Measurements from ENCODE around the gene OTX2.

OTX2 gene

DNA sequence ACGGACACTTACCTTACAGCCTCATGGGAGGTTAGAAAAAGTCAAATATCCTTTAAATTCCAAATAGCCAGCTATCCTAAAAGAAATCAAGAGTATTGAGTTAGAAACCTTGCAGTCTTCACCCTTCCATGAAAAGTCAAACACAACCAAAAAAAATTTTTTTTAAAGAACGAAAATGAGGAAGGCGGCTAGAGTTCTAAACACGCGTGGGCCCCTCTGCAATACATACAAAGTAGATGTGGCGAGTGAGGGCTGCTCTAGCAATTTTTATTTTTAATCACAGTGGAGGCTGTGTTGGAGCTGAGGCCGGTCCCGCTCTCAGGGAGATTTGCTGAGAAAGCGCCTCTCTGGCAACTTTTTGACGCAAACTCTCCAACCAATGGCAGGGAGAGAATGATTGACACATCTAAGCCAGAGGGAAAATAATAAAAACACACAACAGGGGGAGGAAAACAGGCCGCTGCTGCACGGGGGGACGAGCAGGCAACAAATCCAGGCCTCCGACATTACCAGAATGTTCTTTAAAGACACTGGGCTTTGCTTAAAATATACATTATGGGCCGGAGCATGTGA, at the start of gene OTX2:
TSS of gene OTX2 (minus strand) at position 333 of the 573 bp plus-strand sequence. CDS start 5,023 bp downstream, outside the sequence.
- DNase-seq (ENCODE audit: low read depth in 2 of 2, low spot score in 1 of 2): no peak

DNA sequence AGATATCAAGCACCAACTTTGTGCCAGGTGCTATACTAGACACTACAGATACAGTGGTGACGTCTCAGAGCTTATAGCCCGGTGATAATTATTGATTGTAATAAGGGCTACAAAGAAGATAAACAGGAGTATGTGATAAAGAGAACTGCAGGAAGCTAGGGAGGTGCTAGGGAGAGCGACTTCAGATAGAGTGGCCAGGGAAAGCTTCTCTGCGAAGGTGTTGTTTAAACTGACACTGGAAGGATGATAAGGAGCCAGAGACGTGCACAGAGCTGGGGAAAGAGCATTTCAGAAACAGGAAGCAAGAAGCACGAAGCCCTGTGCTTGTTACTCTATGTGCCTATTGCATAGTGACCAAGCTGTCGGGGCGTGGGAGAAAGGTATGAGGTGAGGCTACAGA, 48.1 kb upstream of the OTX2 start:
- DNase-seq (ENCODE audit: low read depth in 2 of 2, low spot score in 1 of 2): no peak

DNA sequence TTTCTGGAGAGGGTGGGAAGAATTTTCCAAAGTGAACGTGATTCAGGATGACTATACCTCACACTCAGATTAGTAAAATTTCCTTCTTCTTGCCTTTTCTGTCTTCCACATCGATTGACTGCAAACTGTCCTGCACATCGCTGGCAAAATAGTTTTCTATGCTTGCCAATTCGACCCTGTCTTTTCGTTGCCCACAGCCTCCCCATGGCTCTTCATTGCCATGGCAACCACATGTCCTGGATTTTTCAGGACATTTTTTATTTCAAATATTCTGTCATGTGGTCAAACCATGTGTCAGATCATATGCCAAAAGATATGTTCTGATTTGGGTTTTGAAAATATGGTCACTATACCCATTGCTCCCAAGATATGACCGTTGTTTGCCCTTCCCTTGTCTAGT, 46.9 kb upstream of the OTX2 start:
- no peak for DNase-seq (ENCODE audit: low read depth in 2 of 2, low spot score in 1 of 2)

DNA sequence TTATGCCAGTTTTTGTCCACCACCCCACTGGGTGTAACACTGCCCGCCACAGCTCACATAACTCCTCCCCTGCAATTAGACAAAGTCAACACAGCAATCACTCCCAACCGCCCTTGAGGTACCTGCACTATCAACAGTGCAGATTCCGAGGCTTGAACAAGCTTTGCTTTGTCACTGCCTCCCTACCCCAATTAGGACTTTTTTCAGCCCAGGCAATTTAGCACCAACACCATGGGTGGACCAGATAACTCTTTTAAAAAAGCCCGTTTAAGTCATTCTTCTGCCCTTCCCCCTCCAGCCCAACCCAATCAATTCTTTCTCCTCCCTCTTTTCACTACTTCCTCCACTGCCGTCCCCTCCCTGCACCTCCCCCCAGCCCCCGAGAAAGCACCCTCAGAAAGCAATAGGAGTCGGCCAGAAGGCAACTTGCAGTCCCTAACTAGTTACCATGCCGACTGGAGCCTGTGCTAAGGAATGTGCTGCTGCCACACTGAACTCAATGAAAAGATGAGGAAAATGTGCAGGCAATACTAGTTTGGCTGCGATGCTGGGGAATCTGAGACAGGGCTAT, 45.7 kb upstream of the OTX2 start:
- DNase-seq (ENCODE audit: low read depth in 2 of 2, low spot score in 1 of 2): no peak

DNA sequence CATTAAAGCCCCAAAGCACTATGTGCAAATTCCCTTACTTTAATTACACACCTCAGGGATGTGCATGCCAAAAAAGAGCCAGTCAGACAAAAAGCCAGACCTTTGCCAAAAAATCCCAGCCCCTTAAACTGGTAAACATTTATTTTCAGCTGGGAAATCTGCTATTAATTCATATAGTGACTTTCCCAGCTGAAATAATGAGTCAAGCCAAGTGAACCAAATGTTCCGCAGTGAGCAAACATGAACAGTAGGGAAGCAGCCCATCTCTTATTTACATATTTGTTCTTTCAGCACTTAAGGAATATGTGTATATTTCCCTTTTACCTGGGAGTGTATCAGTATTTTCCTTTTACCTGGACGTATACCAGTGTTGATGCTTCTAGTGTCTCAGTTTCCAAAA, 44.0 kb upstream of the OTX2 start:
- no peak for DNase-seq (ENCODE audit: low read depth in 2 of 2, low spot score in 1 of 2)

DNA sequence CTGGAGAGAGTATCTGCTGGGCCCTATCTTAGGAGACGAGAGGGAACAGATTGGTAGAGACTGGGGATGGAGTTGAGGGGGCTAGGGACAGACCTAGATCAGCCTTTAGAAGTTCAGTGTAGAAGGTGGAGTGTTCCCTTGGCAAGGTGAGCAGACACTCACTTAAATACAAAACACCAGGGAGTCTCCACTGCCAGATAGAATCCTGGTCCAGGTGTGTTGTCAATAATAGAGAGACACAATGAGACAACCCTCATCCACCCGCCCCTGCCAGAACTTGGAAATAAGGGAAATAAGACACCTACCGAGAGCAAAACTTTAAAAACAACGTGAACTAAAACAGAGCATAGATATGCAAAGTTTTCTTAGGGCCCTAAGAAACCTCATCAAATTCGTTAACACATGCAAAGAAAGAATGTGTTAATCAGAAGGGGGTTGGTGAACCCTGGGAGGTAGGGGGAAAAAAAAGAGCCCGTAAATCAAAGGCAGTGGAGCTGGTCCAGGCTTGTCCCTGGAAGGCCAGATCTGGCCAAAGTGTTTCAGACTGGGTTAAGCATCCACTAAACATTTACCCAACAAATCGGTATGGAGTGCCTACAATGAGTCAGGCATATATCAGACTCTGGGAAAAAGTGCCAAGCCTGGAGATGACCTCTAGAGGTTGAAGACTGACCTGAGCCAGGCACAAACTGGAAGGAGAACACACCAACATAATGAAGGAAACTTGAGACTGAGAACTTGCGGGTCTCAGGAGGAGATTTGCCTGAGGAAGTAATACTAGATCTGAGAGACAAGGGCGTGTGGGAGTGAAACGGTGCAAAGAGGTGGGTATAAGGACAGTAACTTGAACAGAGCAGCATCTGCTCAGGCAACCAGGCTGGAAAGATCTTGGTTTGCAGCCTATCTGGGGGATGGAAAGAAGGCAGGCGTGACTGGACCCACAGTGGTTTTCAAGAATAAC, 37.0 kb upstream of the OTX2 start:
- DNase-seq (ENCODE audit: low read depth in 2 of 2, low spot score in 1 of 2): no peak

DNA sequence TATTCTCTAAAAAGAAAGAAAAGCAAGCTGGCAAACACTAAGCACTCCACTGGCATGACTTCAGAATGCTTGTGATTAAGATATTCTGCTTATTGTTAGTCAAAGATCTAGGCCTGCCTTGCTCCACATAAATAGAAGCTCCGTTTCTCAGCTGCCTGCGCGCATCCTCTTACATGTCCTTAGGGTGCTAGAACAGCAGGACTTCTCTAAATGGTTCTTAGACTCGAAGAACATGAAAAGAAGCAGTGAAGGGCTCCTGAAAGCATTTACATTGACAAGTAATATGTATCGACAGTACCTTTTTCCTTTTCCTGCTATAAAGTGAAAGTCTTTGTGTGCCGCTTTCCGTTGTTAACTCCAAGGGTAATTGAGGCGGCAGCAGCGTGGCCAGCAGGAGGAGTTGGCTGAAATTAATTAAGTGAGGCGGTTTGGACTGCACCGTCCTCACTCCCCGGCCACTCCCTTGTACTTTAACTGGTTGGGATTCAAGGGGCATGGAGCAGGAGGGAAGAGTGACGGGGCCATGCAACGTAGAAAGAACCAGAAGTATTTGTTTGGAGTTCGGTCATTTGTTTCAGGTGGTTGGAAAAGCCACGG, 34.2 kb upstream of the OTX2 start:
- no peak for DNase-seq (ENCODE audit: low read depth in 2 of 2, low spot score in 1 of 2)

DNA sequence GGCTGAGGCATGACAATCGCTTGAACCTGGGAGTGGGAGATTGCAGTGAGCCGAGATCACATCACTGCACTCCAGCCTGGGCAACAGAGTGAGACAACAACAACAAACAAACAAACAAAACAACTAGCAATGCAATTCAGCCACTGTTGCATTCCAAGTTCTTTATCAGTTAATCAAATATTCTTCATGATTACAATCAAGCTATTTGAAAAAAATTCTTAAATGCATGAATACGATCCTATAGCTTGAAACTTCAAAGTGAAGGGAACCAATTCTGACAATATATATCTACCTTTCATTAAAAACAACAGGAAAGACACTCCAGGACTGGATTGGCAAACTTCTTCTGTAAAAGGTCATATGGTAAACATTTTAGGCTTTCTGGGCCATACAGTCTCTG, 31.3 kb upstream of the OTX2 start:
- DNase-seq (ENCODE audit: low read depth in 2 of 2, low spot score in 1 of 2): no peak

DNA sequence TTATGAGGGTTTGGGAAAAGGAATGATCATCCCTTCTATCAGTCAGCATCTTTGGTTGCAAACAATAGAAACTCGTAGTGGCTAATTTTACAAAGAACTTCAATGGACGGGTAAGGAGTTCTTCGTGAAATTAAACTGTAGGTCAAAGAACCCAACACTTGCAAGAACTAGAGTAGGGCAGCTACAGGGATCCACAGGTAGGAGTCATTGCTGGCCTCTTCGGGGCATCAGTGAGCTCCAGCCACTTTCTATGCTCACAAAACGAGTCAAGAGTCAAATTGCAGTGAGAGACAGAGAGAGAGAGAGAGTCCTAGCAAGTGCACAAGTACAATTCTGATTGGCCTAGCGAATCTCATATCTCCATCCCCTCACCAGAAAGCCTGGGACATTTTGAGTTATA, 29.9 kb upstream of the OTX2 start:
- no peak for DNase-seq (ENCODE audit: low read depth in 2 of 2, low spot score in 1 of 2)

DNA sequence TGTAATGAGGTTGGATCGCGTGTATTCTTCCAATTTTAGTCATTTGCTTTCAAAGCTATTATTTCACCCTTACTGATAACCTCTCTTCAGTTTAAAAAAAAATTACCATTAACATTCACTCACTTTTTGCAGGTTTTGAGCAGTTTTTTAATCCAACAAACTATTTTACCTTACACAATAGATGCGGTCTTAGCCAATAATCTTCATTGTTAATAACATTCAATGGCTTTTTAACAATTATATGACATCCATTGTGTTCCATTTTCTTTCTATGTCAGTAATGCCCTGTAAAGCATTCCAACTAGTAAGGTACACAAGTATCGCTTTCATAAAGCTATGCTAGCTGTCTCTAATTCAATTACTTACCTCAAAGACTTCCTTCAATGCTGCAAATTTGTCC, 18.9 kb upstream of the OTX2 start:
- DNase-seq (ENCODE audit: low read depth in 2 of 2, low spot score in 1 of 2): no peak

DNA sequence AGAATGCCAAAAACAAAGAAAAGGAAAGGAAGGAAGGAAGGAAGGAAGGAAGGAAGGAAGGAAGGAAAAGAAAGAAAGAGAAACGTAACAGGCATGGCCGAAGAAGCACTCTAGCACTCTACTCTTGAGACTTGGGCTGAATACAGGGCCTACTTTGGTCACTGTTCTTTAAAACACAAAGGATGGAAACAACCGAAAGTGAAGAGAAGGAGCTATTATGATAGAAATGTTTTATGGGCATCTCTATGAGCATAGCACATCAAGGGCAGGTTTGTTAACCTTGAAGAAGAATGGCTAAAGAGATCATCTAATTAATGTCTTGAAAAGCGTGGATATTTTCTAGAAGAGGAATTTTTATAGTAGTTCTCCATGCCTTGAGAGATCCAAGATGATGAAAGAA, 15.9 kb upstream of the OTX2 start:
- DNase-seq (ENCODE audit: low read depth in 2 of 2, low spot score in 1 of 2): no peak

DNA sequence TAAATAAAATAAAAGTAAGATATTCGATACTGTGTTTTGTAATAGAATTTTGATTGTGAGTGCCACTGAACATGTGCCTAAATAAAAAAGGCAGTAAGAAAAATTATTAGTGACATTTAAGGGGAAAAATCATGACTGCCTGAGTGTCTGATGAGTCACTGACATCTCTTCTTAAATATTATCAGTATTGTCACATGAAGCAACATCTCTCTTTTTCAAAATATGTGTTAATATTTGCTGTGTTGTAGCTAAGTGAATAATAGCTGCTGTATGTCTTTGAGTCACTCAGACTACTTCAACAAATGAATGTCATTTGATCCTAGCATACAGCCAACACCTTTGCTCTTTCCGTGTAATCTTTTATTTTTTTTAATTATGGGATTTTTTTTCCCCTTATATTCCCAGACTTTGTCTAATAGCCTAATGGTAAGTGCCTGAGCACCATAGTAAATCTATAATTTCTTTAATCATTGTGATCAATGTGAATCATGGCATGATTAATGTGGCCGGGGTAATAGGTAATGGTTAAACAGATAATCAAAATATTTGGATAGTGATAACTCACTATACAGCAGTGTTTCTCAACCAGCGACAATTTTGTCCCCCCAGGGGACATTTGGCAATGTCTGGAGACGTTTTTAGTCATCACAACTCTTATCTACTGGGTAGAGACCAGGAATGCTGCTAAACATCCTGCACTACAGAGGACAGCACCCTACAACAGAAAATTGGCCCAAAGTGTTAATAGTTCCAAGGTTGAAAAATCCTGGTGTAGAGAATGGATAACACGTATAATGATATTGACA, 11.7 kb upstream of the OTX2 start:
- no peak for DNase-seq (ENCODE audit: low read depth in 2 of 2, low spot score in 1 of 2)

DNA sequence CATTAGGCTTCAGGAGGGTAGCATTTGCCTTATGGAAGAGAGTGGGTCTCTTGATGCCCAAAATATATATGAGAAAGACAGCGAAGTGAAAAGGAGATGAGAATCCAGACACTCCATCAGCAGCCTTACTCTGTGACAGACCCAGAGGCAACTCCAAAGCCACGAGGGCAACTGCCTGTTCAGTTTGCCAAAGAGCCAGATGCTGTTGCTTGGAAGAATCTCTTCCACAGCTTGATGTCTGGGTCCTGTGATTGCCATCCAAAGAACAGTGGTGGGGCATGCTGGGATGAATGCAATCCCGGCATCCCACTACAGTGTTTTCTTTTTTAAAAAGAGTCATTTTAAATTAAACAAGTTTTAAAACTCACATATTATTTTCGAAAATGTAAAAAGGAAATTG, 10.9 kb upstream of the OTX2 start:
- DNase-seq (ENCODE audit: low read depth in 2 of 2, low spot score in 1 of 2): no peak

DNA sequence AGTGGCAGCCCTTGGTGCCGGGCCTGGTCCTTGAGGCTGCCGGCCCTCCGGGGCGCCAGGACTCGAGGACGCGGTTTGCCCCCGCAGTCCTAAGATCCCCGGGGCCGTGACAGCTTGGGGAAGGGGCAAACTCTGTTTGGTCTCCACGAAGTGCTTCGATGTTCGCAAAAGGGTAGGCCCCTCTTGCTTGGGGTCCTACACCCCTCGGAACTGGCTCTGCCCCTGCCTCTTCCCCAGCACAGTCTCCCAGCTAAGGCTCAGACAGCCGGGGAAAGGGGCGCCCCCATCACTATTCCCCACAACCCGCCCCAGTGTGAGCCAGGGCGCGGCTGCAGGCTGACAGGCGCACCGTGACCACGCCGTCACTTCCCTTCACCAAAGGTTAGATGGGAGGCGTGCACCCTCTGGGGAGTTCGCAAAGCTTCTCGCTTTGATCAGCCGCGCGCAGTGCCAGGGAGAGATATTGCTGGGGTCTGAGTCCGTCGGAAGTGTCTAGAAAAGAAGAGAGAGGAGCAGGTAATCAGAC, 7.2 kb upstream of the OTX2 start:
- no peak for DNase-seq (ENCODE audit: low read depth in 2 of 2, low spot score in 1 of 2)

DNA sequence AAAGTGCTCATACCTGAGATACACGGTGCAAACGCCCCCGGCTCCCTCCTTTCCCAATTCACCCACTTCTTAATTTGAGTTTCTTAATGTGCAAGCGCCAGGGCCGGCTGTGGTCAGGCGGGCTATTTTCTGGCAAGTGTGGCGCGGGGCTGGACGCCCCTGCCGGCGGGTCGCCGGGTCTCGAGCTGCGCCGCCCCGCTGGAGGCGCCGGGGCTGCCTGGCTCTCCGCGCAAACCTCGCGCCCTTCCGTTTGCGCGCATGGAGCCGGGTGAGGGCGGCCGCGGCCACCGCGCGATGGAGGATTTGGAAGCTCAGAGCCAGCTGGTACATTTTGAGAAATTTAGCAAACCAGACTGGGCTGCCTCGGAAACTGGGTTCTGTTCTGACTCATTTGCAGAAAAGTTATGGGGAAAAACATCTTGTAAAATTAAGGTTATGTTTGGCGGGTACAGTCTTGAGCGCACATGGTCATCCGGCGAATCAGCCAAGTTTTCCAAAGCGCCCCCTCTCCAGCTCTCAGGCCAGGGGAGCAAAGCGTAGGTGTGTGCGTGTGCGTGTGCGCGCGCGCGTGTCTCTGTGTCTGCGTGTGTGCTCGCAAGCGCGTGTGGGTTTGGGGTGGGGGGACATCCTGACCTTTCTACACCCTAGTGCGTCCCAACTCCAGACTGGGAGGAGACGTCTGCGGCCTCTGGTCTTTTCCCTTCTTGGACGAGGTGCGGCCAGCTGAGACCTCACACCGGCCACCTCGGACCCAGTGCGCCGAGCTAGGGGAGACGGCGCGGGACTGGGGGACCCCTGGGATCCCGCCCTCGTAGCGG, 6.5 kb upstream of the OTX2 start:
- no peak for DNase-seq (ENCODE audit: low read depth in 2 of 2, low spot score in 1 of 2)

DNA sequence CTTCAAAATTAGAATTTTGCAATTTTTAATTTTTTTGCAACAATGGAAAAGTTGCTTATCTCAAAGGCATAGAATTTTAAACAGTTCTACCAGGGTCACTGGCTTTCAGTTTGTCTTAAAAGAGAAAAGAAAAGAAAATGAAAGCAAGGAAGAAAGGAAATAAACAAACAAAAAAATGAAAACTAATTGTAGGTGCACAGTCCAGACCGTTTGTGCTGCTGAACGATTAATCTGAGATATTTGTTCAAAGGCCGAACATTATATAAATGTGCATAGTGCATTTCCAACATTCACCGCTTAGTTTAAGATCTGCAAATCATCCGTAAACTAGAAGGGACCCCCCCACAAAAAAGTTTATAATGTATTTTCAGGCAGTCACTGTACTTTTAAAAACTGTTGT, 5.5 kb upstream of the OTX2 start:
- DNase-seq (ENCODE audit: low read depth in 2 of 2, low spot score in 1 of 2): no peak

DNA sequence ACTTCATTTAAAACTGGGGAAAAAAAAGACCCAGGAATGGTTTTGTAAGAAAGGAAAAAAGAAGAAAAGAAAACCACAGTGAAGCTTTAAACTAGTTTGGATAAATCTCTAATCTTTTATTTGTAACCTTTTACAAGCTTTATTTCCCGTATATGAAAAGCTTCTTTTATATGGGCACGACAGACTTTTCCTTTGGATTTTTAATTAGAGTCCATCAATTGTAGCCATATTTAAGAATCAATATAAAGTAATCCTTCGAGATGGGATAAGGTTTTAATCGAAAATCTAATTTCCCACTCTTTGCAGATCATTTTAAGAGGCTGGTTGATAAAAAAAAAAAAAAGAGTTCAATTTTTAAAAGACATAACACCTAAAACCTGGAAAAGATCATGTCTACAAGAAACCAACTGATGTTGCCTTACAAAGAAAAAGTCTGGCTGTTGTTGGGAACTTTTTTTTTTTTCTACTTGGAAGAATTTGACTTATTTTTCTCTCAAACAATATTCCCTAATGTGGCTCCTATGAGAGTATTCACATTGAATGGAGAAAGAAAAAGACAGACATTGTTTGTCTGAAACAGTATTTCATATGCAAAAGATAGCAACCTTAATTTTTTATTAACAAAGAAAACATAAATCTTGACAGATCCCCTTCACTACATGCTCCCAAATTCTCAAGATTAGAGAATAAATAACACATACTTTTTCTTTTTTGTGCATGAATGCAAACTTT, 4.9 kb upstream of the OTX2 start:
- DNase-seq (ENCODE audit: low read depth in 2 of 2, low spot score in 1 of 2): no peak

DNA sequence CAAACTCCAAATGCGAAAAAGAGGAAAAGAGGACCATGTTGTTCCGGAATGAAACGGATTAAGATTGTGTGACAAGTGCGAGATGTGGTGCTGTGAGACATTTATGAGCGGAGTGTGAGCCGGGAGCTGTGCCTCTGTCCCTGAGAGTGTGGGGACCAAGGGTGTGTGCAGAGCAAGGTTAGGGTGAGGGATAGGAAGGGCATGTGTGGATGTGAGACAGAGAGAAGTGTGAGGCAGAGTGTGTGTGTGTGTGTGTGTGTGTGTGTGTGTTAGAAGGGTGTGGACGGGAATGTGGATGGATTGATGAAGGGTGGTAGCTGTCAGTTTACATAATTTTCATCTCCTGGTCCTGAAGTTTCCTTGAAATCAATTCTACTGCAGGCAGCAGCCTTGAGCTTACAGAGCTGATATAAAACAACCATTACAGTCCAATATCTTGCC, 4.3 kb upstream of the OTX2 start:
- no peak for DNase-seq (ENCODE audit: low read depth in 2 of 2, low spot score in 1 of 2)

DNA sequence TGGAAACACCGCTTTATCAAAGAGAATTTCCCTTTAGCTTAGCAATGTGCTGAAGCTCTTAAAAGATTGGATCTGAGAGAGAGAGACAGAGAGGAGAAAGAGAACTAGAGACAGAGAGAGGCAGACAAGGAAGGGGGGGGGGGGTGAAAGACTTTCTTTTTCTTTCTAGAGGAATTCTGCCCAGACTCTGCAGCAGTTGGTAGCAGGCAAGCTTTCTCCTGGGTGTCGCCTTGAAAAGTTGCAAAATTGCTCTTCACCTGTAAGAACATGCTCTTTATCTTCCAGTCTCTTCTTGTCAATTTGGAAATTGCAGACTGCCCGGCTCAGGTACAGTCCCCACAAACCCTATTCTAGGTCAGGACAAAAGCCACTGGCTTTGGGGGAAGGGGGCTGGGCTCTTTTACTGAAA, 2.9 kb upstream of the OTX2 start:
- DNase-seq (ENCODE audit: low read depth in 2 of 2, low spot score in 1 of 2): no peak

All from stimulated activated CD8-positive, alpha-beta memory T cell treated with anti-CD3 and anti-CD28 coated beads, Interleukin-4, amount 100 ng/mL, for 1 hour (primary cell).